Transverse colon (tissue), 4 donors: Measurements from ENCODE around the gene POLA2. TPM values are rescaled to one million over a fixed set of nuclear protein-coding genes. Genes with fewer than 3 reads are reported as not detected.

Source experiments
- DNase-seq: peaks from one replicate; pipeline ENCODE4 v3.0.0-alpha.2; 2019
- H3K27ac ChIP-seq, 4 donors: fragments of 200-600 bp; sonication (generic); 2 replicates each; pipeline ENCODE4 v1.5.1; 2016 to 2018; ENCODE audit warnings: inconsistent platforms in 4 of 4
- H3K27me3 ChIP-seq: fragments of 200-600 bp; sonication (generic); 2 replicates; pipeline ENCODE4 v1.5.1; 2017; ENCODE audit warnings: inconsistent platforms
- H3K36me3 ChIP-seq, 4 donors: fragments of 200-600 bp; sonication (generic); 2 replicates each; pipeline ENCODE4 v1.5.1; 2017 to 2019; ENCODE audit warnings: inconsistent platforms in 4 of 4
- H3K4me1 ChIP-seq, 4 donors: fragments of 200-600 bp; sonication (generic); 2 replicates each; pipeline ENCODE4 v1.5.1; 2017 to 2020; ENCODE audit warnings: inconsistent platforms in 4 of 4
- H3K4me3 ChIP-seq, 4 donors: fragments of 200-600 bp; sonication (generic); 1 replicate in 1 of 4; 2 replicates in 3 of 4; pipeline versions ENCODE4 v1.5.1 to v1.6.1; 2017 to 2019; ENCODE audit warnings: inconsistent platforms in 4 of 4
- H3K9me3 ChIP-seq, 2 donors: fragments of 200-600 bp; sonication (generic); 2 replicates each; pipeline ENCODE4 v1.5.1; 2017 to 2019; ENCODE audit warnings: inconsistent platforms in 2 of 2
- CTCF ChIP-seq, 5 experiments: fragments of 200-600 bp in 3 of 5; fragments of 450-650 bp in 2 of 5; sonication (generic) in 3 of 5; IDR thresholded peaks; 1 replicate in 2 of 5; 2 replicates in 3 of 5; pipeline ENCODE4 v1.5.1; 2016 to 2017; ENCODE audit warnings: antibody characterized with exemption in 5 of 5, inconsistent platforms in 3 of 5, mild to moderate bottlenecking in 2 of 5, moderate library complexity in 1 of 5
- EP300 ChIP-seq: sonication (generic); formaldehyde crosslinking; IDR thresholded peaks from one replicate; pipeline ENCODE4 v1.6.1; 2017; ENCODE audit warnings: antibody characterized with exemption, low read depth
- POLR2A ChIP-seq: fragments of 450-650 bp; IDR thresholded peaks from one replicate; pipeline ENCODE4 v1.6.1; 2016; ENCODE audit warnings: antibody characterized with exemption, mild to moderate bottlenecking, moderate library complexity
- POLR2AphosphoS5 ChIP-seq, 3 donors: sonication (generic); formaldehyde crosslinking; IDR thresholded peaks; one replicate each; pipeline ENCODE4 v1.6.1; 2016; ENCODE audit warnings: antibody characterized with exemption in 3 of 3
- WGBS, 2 donors: methylation state at CpG; one replicate each; pipeline ENCODE4 v1.1.5; 2018; ENCODE audit warnings: low coverage in 1 of 2; 5-methylcytosine and 5-hydroxymethylcytosine counted together
- in situ Hi-C, 4 donors: fragments of 200-750 bp; cut with MboI; loops; one replicate each; pipeline versions ENCODE4 v1.15.0 to v1.15.1; 2017; ENCODE audit warnings: low sequenced_read_pairs in 3 of 4, low pct_ligation_motif_present in 1 of 4, low pct_unique_long_range_greater_than_20kb in 1 of 4
- intact Hi-C: fragments of 100-400 bp; cut with DNase I; formaldehyde crosslinking; loops from one replicate; pipeline ENCODE4 v1.15.1; 2023; ENCODE audit warnings: low total_unique reads
- total RNA-seq, 4 donors: library from RNA; depleted of rRNA; stranded (reverse); fragments of >200 nt; gene quantifications; one replicate each; pipeline ENCODE4 v1.1.0, GENCODE V29; 2016

POLA2 gene
- total RNA-seq, 4 donors from 2014 or later, result 3.0 to 17.5 (median 6.2) TPM

- no peak for DNase-seq
- intact Hi-C loops, result no loop called here
- no peaks in the 10 kb centered on the region for H3K9me3 ChIP-seq
- H3K4me1 ChIP-seq, result peaks cover 2 to 24% (median 10%) of the 10 kb centered on the region in 4 donors
- H3K4me3 ChIP-seq, result no peak overlapping the region
- peak overlapping the region in 3 of 4 donors; percentile 4 to 36 (median 18) for H3K27ac ChIP-seq
- H3K36me3 ChIP-seq, result peaks cover 0 to 15% (median 7%) of the 10 kb centered on the region in 4 donors
- TF ChIP-seq POLR2AphosphoS5 (IDR thresholded peaks at IDR 0.05), result peak in 1 of 3 donors; percentile 35
- no peak for TF ChIP-seq EP300
- WGBS, 2 donors, result 69% methylated on average over 13 of the region's 13 CpGs; no CpG with 5 or more reads in 1 of the 2 donors
- no peaks in the 10 kb centered on the region for H3K27me3 ChIP-seq
- in situ Hi-C loops, result loop anchor here in 2 of 4 donors (10.0 kb wide), 1 partner anchor 47 kb away; no protein-coding TSS in a partner anchor
These were observed 60.2 kb downstream of the POLA2 start for GRCh38 chr11:65321828-65322485.

DNA sequence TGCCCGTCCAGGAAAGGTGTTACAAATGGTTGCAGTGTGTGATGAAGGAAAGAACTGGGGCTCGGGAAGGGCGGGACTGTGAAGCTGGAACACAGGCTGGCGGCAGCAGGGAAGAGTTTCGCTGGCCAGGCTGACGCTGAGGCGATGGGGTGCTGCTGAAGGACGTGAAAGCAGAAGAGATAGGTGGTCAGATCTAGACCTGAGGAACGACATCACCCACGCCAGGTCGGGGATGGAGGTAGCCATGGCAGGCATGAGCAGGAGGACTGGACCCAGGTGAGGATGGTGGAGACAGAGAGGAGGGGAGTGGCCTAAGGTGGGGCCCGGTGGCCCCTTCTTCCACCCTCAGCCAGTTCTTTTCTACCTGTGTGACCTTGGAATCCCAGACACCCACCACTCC, 62.1 kb downstream of the POLA2 start:
- H3K36me3 ChIP-seq, result peaks cover 0 to 15% (median 7%) of the 10 kb centered on the region in 4 donors
- no peak overlapping the region for H3K27ac ChIP-seq
- intact Hi-C loops (no loop called here), in situ Hi-C loops (loop anchor here in 2 of 4 donors (10.0 kb wide), 1 partner anchor 49 kb away; no protein-coding TSS in a partner anchor)
- H3K9me3 ChIP-seq, result no peaks in the 10 kb centered on the region
- WGBS, 2 donors, result 65 to 68% methylated on average over 9 to 12 of the region's 12 CpGs
- H3K4me1 ChIP-seq, result peaks cover 0 to 22% (median 5%) of the 10 kb centered on the region in 4 donors
- no peak for DNase-seq
- H3K27me3 ChIP-seq, result no peaks in the 10 kb centered on the region
- peak; percentile 5 for TF ChIP-seq POLR2A
- no peak for TF ChIP-seq POLR2AphosphoS5 (IDR thresholded peaks at IDR 0.05)
- no peak overlapping the region for H3K4me3 ChIP-seq

- intact Hi-C loops (no loop called here), in situ Hi-C loops (loop anchor here in 2 of 4 donors (10.0 kb wide), 1 partner anchor 51 kb away; no protein-coding TSS in a partner anchor)
- Histone ChIP-seq H3K27ac (no peak overlapping the region), H3K4me1 (peaks cover 0 to 29% (median 9%) of the 10 kb centered on the region in 4 donors), H3K4me3 (no peak overlapping the region), H3K36me3 (peaks cover 0 to 15% (median 7%) of the 10 kb centered on the region in 4 donors), H3K9me3 (no peaks in the 10 kb centered on the region), H3K27me3 (no peaks in the 10 kb centered on the region)
- 76 to 83% methylated on average over 4 of the region's 4 CpGs for WGBS, 2 donors
- TF ChIP-seq POLR2AphosphoS5 (IDR thresholded peaks at IDR 0.05) (no peak), CTCF (IDR thresholded peaks at IDR 0.05) (no peak), POLR2A (no peak), EP300 (no peak)
- no peak for DNase-seq
These were observed 63.7 kb downstream of the POLA2 start for GRCh38 chr11:65325435-65325834.

DNA sequence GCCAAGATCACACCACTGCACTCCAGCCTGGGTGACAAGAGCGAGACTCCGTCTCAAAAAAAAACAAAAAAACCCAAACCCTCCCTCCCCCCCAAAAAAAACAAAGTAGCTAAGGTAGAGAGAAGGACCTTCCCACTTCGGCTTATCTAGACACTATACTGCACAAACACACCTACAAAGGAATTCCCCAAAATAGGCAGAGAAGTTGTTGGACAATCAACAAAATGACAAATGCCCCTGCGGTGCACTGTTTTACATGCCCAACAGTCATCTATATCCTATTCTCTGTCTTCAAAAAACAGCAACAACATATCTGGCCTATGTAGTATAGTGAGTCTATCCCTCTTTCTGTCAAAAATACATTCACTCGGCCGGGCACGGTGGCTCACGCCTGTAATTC, 65.3 kb downstream of the POLA2 start:
- Histone ChIP-seq H3K36me3 (peaks cover 0 to 2% (median under 1%) of the 10 kb centered on the region in 4 donors), H3K27me3 (no peaks in the 10 kb centered on the region), H3K9me3 (no peaks in the 10 kb centered on the region), H3K4me3 (no peak overlapping the region), H3K27ac (peak overlapping the region in 2 of 4 donors; percentile 14 to 51), H3K4me1 (peaks cover 0 to 21% (median 9%) of the 10 kb centered on the region in 4 donors)
- no peak for DNase-seq
- 55 to 58% methylated on average over 4 to 8 of the region's 8 CpGs for WGBS, 2 donors
- in situ Hi-C loops, result loop anchor here in 2 of 4 donors (10.0 kb wide), 1 partner anchor 52 kb away; no protein-coding TSS in a partner anchor
- TF ChIP-seq POLR2A, result no peak
- TF ChIP-seq POLR2AphosphoS5 (IDR thresholded peaks at IDR 0.05), result no peak
- TF ChIP-seq CTCF (IDR thresholded peaks at IDR 0.05), result no peak
- no peak for TF ChIP-seq EP300
- intact Hi-C loops, result no loop called here

DNA sequence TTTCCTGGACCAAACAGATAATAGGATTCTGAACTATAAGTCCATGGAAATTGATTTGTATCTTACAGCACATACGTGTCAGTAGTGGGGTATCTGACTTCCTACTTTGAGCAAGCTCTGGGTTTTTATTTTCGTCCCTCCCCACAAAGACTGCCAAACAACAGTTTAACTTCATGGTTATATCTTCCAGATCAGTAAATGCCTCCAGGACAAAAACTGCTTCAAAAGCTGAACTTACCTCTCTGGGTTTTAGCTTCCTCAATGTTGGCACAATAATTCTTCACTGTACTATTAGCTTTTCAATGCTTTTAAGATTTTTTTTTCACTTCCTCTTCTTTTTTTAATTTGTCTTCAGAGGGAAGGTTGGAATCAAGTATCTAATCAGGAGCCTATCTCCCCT, 67.7 kb downstream of the POLA2 start:
- Histone ChIP-seq H3K36me3 (no peaks in the 10 kb centered on the region), H3K27ac (peak overlapping the region in 1 of 4 donors; percentile 38), H3K27me3 (no peaks in the 10 kb centered on the region), H3K9me3 (no peaks in the 10 kb centered on the region), H3K4me1 (peaks cover 1 to 20% (median 11%) of the 10 kb centered on the region in 4 donors), H3K4me3 (no peak overlapping the region)
- no peak for DNase-seq
- intact Hi-C loops (no loop called here), in situ Hi-C loops (loop anchor here in 2 of 4 donors (10.0 kb wide), 1 partner anchor 55 kb away; no protein-coding TSS in a partner anchor)
- WGBS, 2 donors, result 52 to 54% methylated on average over 2 of the region's 2 CpGs
- no peak for TF ChIP-seq POLR2A
- TF ChIP-seq EP300, result no peak
- no peak for TF ChIP-seq CTCF (IDR thresholded peaks at IDR 0.05)
- TF ChIP-seq POLR2AphosphoS5 (IDR thresholded peaks at IDR 0.05), result no peak
